Activated CD8-positive, alpha-beta memory T cell treated with anti-CD3 and anti-CD28 coated beads for 36 hours (primary cell): ENCODE data around the gene NPIPA1. TPM values are rescaled to one million over a fixed set of nuclear protein-coding genes. Genes with fewer than 3 reads are reported as not detected.
"Not testable (repeated sequence)": the region's sequence is repeated elsewhere in the genome, so short reads cannot be mapped to it uniquely, and the experiment has no call there.

Experiments used
- CTCF ChIA-PET: fragments of 350-600 bp; sonication (Branson Sonifier 250); formaldehyde crosslinking; loops from one replicate; lab custom pipeline; 2021; ENCODE audit warnings: antibody characterized with exemption; lab: Charles Lee
- POLR2A ChIA-PET: fragments of 350-600 bp; sonication (Branson Sonifier 250); formaldehyde crosslinking; loops from one replicate; lab custom pipeline; 2021; ENCODE audit warnings: antibody characterized with exemption; lab: Charles Lee
- total RNA-seq, 2 experiments: library from RNA; stranded (reverse); gene quantifications; one replicate each; pipeline ENCODE4 v1.2.3, GENCODE V29; 2021

Gene NPIPA1
- 10 to 100 TPM; 69.9 to 78.2 TPM for total RNA-seq

- CTCF ChIA-PET: not testable (repeated sequence)
Measured at GRCh38 chr16:14937143-14937542, at the start of gene NPIPA1. TSS of gene NPIPA1 (plus strand) at chr16:14937443. CDS start at chr16:14937443, 0 bp downstream.

GRCh38 chr16:14892111-14892510, 45.1 kb upstream of the NPIPA1 start:
- POLR2A ChIA-PET, CTCF ChIA-PET: not testable (repeated sequence)

More at GRCh38 chr16:14937143-14937542, at the start of gene NPIPA1:
- POLR2A ChIA-PET: not testable (repeated sequence)

- CTCF ChIA-PET, POLR2A ChIA-PET: not testable (repeated sequence)
Measured at GRCh38 chr16:14895382-14895781, 41.9 kb upstream of the NPIPA1 start.

GRCh38 chr16:14896023-14896422, 41.2 kb upstream of the NPIPA1 start:
- POLR2A ChIA-PET, CTCF ChIA-PET: not testable (repeated sequence)

- CTCF ChIA-PET, POLR2A ChIA-PET: not testable (repeated sequence)
Measured at GRCh38 chr16:14897006-14897664, 40.1 kb upstream of the NPIPA1 start.

GRCh38 chr16:14898162-14898561, 39.1 kb upstream of the NPIPA1 start:
- CTCF ChIA-PET, POLR2A ChIA-PET: not testable (repeated sequence)

GRCh38 chr16:14903191-14903957, 33.9 kb upstream of the NPIPA1 start:
- CTCF ChIA-PET: not testable (repeated sequence)

GRCh38 chr16:14909744-14910143, 27.5 kb upstream of the NPIPA1 start:
- POLR2A ChIA-PET: not testable (repeated sequence)

More at GRCh38 chr16:14903191-14903957, 33.9 kb upstream of the NPIPA1 start:
- POLR2A ChIA-PET: not testable (repeated sequence)

GRCh38 chr16:14910833-14911629, 26.2 kb upstream of the NPIPA1 start:
- CTCF ChIA-PET, POLR2A ChIA-PET: not testable (repeated sequence)

More at GRCh38 chr16:14909744-14910143, 27.5 kb upstream of the NPIPA1 start:
- CTCF ChIA-PET: not testable (repeated sequence)

GRCh38 chr16:14911954-14912353, 25.3 kb upstream of the NPIPA1 start:
- POLR2A ChIA-PET, CTCF ChIA-PET: not testable (repeated sequence)

- POLR2A ChIA-PET, CTCF ChIA-PET: not testable (repeated sequence)
Measured at GRCh38 chr16:14912588-14912987, 24.7 kb upstream of the NPIPA1 start.

- CTCF ChIA-PET, POLR2A ChIA-PET: not testable (repeated sequence)
Measured at GRCh38 chr16:14918504-14918903, 18.7 kb upstream of the NPIPA1 start.

GRCh38 chr16:14919837-14920600, 17.2 kb upstream of the NPIPA1 start:
- CTCF ChIA-PET, POLR2A ChIA-PET: not testable (repeated sequence)

GRCh38 chr16:14922285-14922684, 15.0 kb upstream of the NPIPA1 start:
- POLR2A ChIA-PET, CTCF ChIA-PET: not testable (repeated sequence)

- POLR2A ChIA-PET, CTCF ChIA-PET: not testable (repeated sequence)
Measured at GRCh38 chr16:14922968-14923367, 14.3 kb upstream of the NPIPA1 start.

GRCh38 chr16:14923394-14924088, 13.7 kb upstream of the NPIPA1 start:
- CTCF ChIA-PET: not testable (repeated sequence)

GRCh38 chr16:14924359-14924758, 12.9 kb upstream of the NPIPA1 start:
- POLR2A ChIA-PET, CTCF ChIA-PET: not testable (repeated sequence)

More at GRCh38 chr16:14923394-14924088, 13.7 kb upstream of the NPIPA1 start:
- POLR2A ChIA-PET: not testable (repeated sequence)

GRCh38 chr16:14924982-14925381, 12.3 kb upstream of the NPIPA1 start:
- POLR2A ChIA-PET, CTCF ChIA-PET: not testable (repeated sequence)
